ENCODE results near the gene PTPRJ.

GRCh38 chr11:48004456-48004855 lies 24.1 kb downstream of the PTPRJ start:
- TF ChIP-seq CTCF (IDR thresholded peaks at IDR 0.05; ENCODE audit: poor library complexity) = no peak
- TF ChIP-seq EZH2 (IDR thresholded peaks at IDR 0.05; ENCODE audit: borderline replicate concordance) = no peak

All from hepatocyte (in vitro differentiated cells).